Keratinocyte (primary cell): Measurements from ENCODE around the gene CABP2. TPM values are rescaled to one million over a fixed set of nuclear protein-coding genes. Genes with fewer than 3 reads are reported as not detected.
"Not testable (repeated sequence)": the region's sequence is repeated elsewhere in the genome, so short reads cannot be mapped to it uniquely, and the experiment has no call there.

Experiments
- DNase-seq: peaks from one replicate; pipeline ENCODE4 v3.0.0-alpha.2; 2011; ENCODE audit warnings: low read depth, missing footprints, low spot score
- FAIRE-seq: peaks from 2 replicates; lab custom pipeline; 2011; peaks lifted over from hg19 to GRCh38; lab: Jason Lieb, UNC
- H2AFZ ChIP-seq: 2 replicates; pipeline ENCODE4 v1.6.0; 2012; ENCODE audit warnings: low read length, control low read depth, inconsistent platforms; ENCODE audit not compliant: control insufficient read depth
- H3K27ac ChIP-seq: 2 replicates; pipeline ENCODE4 v1.5.1; 2011; ENCODE audit warnings: low read length; ENCODE audit not compliant: control insufficient read depth, insufficient read depth
- H3K27me3 ChIP-seq: 3 replicates; pipeline ENCODE4 v1.6.0; 2011; ENCODE audit warnings: low read length; ENCODE audit not compliant: control insufficient read depth, insufficient read depth; ENCODE audit errors: extremely low read depth
- H3K36me3 ChIP-seq, 2 experiments: 2 replicates in 1 of 2; 3 replicates in 1 of 2; pipeline ENCODE4 v1.5.1; 2011; ENCODE audit warnings: low read length in 2 of 2, mild to moderate bottlenecking in 1 of 2; ENCODE audit not compliant: control insufficient read depth in 2 of 2, insufficient read depth in 2 of 2; ENCODE audit errors: extremely low read depth in 1 of 2
- H3K4me1 ChIP-seq: 3 replicates; pipeline ENCODE4 v1.5.1; 2011; ENCODE audit warnings: low read length; ENCODE audit not compliant: control insufficient read depth, insufficient read depth; ENCODE audit errors: extremely low read depth
- H3K4me2 ChIP-seq: 3 replicates; pipeline ENCODE4 v1.6.0; 2011; ENCODE audit warnings: low read depth, low read length; ENCODE audit not compliant: control insufficient read depth, insufficient read depth; ENCODE audit errors: extremely low read depth
- H3K4me3 ChIP-seq, 3 experiments: fragments of 200-600 bp in 1 of 3; sonication (generic) in 1 of 3; 2 replicates in 2 of 3; 3 replicates in 1 of 3; pipeline ENCODE4 v1.5.1; 2011 to 2016; ENCODE audit warnings: low read length in 3 of 3, mild to moderate bottlenecking in 3 of 3, control low read depth in 2 of 3, inconsistent platforms in 1 of 3, low read depth in 1 of 3, mixed read lengths in 1 of 3, mixed run types in 1 of 3, moderate library complexity in 1 of 3; ENCODE audit not compliant: control insufficient read depth in 2 of 3, insufficient read depth in 2 of 3; ENCODE audit errors: extremely low read depth in 1 of 3
- H3K79me2 ChIP-seq: 2 replicates; pipeline ENCODE4 v1.6.0; 2012; ENCODE audit warnings: low read length; ENCODE audit not compliant: control insufficient read depth, insufficient read depth
- H3K9ac ChIP-seq: 3 replicates; pipeline ENCODE4 v1.6.0; 2011; ENCODE audit warnings: low read length; ENCODE audit not compliant: control insufficient read depth, insufficient read depth; ENCODE audit errors: extremely low read depth
- H3K9me1 ChIP-seq: 3 replicates; pipeline ENCODE4 v1.6.0; 2011; ENCODE audit warnings: low read length; ENCODE audit not compliant: control insufficient read depth, insufficient read depth; ENCODE audit errors: extremely low read depth
- H3K9me3 ChIP-seq: 2 replicates; pipeline ENCODE4 v1.5.1; 2012; ENCODE audit warnings: low read depth, low read length; ENCODE audit not compliant: control insufficient read depth
- H4K20me1 ChIP-seq: 3 replicates; pipeline ENCODE4 v1.6.0; 2011; ENCODE audit warnings: low read length; ENCODE audit not compliant: control insufficient read depth, insufficient read depth; ENCODE audit errors: extremely low read depth
- EZH2 ChIP-seq: IDR thresholded peaks from one replicate; pipeline ENCODE4 v1.6.1; 2012; ENCODE audit warnings: inconsistent platforms, mild to moderate bottlenecking, low read length, moderate library complexity
- dilution Hi-C: fragments of 300-500 bp; cut with MboI; formaldehyde crosslinking; loops from one replicate; pipeline ENCODE4 v1.7.0; 2020; ENCODE audit warnings: low sequenced_read_pairs; ENCODE audit not compliant: extremely low pct_ligation_motif_present
- polyA plus RNA-seq, 5 experiments: library from polyadenylated mRNA; depleted of rRNA in 3 of 5; stranded (reverse) in 3 of 5; stranded (forward) in 1 of 5; unstranded in 1 of 5; fragments of >200 nt; gene quantifications; 1 replicate in 1 of 5; 2 replicates in 3 of 5; 3 replicates in 1 of 5; pipeline versions ENCODE4 v1.2.1 to v1.2.3, GENCODE V29; 2011 to 2012; ENCODE audit warnings: missing spikeins in 2 of 5, low read depth in 1 of 5, low replicate concordance in 1 of 5
- TF ChIP-seq, protein P1 (sequence below), 3 experiments: IDR thresholded peaks in 1 of 3; conservative IDR thresholded peaks in 1 of 3; optimal IDR thresholded peaks in 1 of 3; 2 replicates in 2 of 3; 3 replicates in 1 of 3; pipeline versions ENCODE3 to v1.5.1; 2011; ENCODE audit warnings: low read length in 3 of 3, mild to moderate bottlenecking in 3 of 3, moderate library complexity in 2 of 3, control low read depth in 1 of 3, inconsistent platforms in 1 of 3; ENCODE audit not compliant: insufficient read depth in 2 of 3; ENCODE audit errors: extremely low read depth in 1 of 3

CABP2 gene
- polyA plus RNA-seq, 1 donor (not counting 4 experiments of a cell fraction or from before 2014, with no cell fraction given) = not detected

- dilution Hi-C loops = no loop called here
- Histone ChIP-seq H3K4me3 (no peak overlapping the region), H3K9me1 (no peaks in the 10 kb centered on the region), H2AFZ (no peak overlapping the region), H3K9ac (no peak overlapping the region), H4K20me1 (no peaks in the 10 kb centered on the region), H3K27me3 (no peaks in the 10 kb centered on the region), H3K79me2 (no peaks in the 10 kb centered on the region), H3K27ac (no peak overlapping the region), H3K9me3 (no peaks in the 10 kb centered on the region), H3K4me2 (no peak overlapping the region), H3K4me1 (no peaks in the 10 kb centered on the region), H3K36me3 (no peaks in the 10 kb centered on the region)
- FAIRE-seq = no peak
- DNase-seq = no peak
- TF ChIP-seq, protein P1, sequence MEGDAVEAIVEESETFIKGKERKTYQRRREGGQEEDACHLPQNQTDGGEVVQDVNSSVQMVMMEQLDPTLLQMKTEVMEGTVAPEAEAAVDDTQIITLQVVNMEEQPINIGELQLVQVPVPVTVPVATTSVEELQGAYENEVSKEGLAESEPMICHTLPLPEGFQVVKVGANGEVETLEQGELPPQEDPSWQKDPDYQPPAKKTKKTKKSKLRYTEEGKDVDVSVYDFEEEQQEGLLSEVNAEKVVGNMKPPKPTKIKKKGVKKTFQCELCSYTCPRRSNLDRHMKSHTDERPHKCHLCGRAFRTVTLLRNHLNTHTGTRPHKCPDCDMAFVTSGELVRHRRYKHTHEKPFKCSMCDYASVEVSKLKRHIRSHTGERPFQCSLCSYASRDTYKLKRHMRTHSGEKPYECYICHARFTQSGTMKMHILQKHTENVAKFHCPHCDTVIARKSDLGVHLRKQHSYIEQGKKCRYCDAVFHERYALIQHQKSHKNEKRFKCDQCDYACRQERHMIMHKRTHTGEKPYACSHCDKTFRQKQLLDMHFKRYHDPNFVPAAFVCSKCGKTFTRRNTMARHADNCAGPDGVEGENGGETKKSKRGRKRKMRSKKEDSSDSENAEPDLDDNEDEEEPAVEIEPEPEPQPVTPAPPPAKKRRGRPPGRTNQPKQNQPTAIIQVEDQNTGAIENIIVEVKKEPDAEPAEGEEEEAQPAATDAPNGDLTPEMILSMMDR (optimal IDR thresholded peaks at IDR 0.05 in 1 of 3, IDR thresholded peaks at IDR 0.05 in 1 of 3, conservative IDR thresholded peaks at IDR 0.05 in 1 of 3; ENCODE audit: extremely low read depth in 1 of 3, insufficient read depth in 2 of 3, low read length in 3 of 3) = no peak
- TF ChIP-seq EZH2 = no peak
These were observed 6.4 kb downstream of the CABP2 start for GRCh38 chr11:67516806-67517205.

- TF ChIP-seq, protein P1 (optimal IDR thresholded peaks at IDR 0.05 in 1 of 3, IDR thresholded peaks at IDR 0.05 in 1 of 3, conservative IDR thresholded peaks at IDR 0.05 in 1 of 3; ENCODE audit: extremely low read depth in 1 of 3, insufficient read depth in 2 of 3, low read length in 3 of 3) = no peak
- no peak for TF ChIP-seq EZH2
- Histone ChIP-seq H4K20me1 (no peaks in the 10 kb centered on the region), H3K27me3 (no peaks in the 10 kb centered on the region), H3K4me1 (no peaks in the 10 kb centered on the region), H3K36me3 (no peaks in the 10 kb centered on the region), H3K4me3 (no peak overlapping the region), H3K9me1 (no peaks in the 10 kb centered on the region), H2AFZ (no peak overlapping the region), H3K4me2 (no peak overlapping the region), H3K79me2 (no peaks in the 10 kb centered on the region), H3K9me3 (no peaks in the 10 kb centered on the region), H3K9ac (no peak overlapping the region), H3K27ac (no peak overlapping the region)
- dilution Hi-C loops = no loop called here
- FAIRE-seq (no peak), DNase-seq (no peak)
These were observed 9.1 kb downstream of the CABP2 start for GRCh38 chr11:67514116-67514515.

GRCh38 chr11:67511558-67511957 is 11.7 kb downstream of the CABP2 start:
- H4K20me1 ChIP-seq, H2AFZ ChIP-seq, H3K79me2 ChIP-seq, FAIRE-seq, dilution Hi-C loops, H3K36me3 ChIP-seq, H3K9me1 ChIP-seq, DNase-seq, H3K9ac ChIP-seq, H3K27me3 ChIP-seq, H3K27ac ChIP-seq, H3K9me3 ChIP-seq, H3K4me2 ChIP-seq, H3K4me3 ChIP-seq: not testable (repeated sequence)
- H3K4me1 ChIP-seq = peaks cover 15% of the 10 kb centered on the region
